Stimulated activated CD4-positive, alpha-beta T cell treated with anti-CD3 and anti-CD28 coated beads, Interleukin-15, amount 100 ng/mL, for 1 hour (primary cell): Measurements from ENCODE around the gene OR2B2.
A peak's percentile ranks its signal among the peaks of the same experiment; 100 is the strongest.

ENCODE experiments used
- DNase-seq, 2 donors: peaks; one replicate each; pipeline ENCODE4 v3.0.0-alpha.2; 2020; ENCODE audit warnings: low read depth in 1 of 2, low spot score in 1 of 2

Gene OR2B2

DNA sequence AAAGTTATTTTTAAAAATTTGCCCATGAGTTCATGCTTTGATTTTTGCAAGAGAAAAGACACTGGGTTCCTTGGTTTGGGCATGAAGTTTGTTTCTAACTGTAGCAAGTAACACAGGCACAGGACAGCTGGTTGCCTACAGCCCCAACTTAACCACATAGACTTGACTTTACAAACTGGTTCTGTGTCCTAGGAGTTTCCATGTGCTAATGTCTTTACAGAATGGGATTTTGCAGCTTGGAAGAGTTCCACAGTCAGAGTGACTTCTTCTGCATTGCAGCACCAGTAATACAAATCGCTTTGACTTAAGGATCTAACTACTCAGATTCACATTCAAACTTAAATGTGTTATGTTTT is 44.3 kb downstream of the OR2B2 start:
- no peak for DNase-seq

DNA sequence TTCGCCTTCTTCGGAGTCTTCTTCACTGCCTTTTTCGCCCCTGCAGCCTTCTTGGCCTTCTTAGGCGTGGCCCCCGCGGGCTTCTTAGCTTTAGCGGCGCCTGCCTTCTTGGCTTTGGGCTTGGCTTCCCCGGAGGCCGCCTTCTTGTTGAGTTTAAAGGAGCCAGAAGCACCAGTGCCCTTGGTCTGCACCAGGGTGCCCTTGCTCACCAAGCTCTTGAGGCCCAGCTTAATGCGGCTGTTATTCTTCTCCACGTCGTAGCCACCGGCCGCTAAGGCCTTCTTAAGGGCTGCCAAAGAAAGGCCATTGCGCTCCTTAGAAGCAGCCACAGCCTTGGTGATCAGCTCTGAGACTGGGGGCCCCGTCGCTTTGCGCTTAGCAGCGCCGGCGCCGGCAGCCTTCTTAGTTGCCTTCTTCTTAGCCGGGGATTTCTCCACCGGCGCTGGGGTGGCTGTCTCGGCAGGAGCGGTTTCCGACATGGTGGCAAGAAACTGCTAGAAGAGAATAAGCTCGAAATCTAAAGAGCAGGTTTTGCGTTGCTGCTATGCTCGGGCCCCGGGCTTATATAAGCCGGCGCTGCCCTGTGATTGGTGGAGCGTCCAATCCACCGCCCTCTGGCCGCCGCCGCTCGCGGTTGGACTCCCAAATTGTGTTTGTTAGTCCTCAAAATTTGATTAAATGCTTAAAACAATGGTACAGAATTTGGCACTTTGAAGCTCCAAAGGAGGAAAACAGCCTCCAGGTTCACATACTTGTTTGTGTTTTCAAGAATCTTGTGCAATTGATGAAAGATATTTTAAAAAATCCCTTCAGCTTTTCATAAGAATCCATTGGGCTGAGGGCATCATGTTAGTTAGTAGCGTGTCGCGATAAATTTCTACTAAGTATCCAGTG is 44.9 kb downstream of the OR2B2 start:
- DNase-seq: peak in 1 of 2 donors; percentile 34

DNA sequence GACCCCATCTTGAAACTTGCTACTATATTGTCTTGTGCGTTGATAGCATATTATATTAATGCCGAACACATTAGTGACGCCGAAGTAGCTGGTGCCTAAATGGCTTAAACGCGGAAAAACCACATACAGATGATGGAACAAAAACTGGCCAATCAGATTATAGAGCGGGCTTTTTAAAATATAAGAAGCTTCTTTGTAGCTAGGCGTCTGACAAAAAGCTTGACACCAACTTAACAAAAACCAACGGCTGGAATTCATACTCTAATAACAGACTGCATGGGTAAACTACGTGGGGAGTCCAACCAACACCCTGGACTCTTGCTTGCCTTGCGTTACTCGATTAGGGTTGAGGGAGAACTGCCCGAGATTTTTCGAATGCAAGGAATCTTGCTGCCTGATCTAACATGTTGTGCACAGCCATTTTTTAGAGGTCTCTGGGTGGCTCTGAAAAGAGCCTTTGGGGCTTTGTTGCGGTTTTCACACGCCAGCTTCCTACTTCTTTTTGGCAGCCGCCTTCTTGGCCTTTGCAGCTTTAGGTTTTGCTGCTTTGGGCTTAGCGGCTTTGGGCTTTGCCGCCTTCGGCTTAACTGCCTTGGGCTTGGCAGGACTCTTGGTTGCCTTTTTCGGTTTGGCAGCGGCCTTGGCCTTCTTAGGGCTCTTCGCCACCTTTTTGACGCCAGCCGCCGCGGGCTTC is 45.7 kb downstream of the OR2B2 start:
- no peak for DNase-seq

DNA sequence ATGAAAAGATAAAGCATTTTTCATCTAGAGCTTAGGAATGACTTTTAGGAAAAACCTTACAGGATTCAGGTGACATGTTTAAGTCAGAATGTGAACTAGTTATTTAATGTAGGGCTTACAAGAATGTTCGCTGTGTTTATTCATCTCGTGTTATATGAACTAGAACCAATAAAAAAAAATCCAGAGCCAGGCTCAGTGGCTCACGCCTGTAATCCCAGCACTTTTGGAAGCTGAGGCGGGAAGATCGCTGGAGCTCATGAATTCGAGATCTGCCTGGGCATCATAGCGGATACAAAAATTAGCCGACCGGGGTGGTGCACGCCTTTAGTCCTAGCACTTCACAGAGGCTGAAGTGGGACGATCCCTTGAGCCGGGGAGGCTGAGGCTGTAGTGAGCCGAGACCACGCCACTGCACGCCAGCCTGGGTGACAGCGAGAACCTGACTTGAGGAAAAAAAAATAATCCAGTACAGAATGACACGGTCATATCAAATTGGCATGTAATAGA is 46.3 kb downstream of the OR2B2 start:
- no peak for DNase-seq

DNA sequence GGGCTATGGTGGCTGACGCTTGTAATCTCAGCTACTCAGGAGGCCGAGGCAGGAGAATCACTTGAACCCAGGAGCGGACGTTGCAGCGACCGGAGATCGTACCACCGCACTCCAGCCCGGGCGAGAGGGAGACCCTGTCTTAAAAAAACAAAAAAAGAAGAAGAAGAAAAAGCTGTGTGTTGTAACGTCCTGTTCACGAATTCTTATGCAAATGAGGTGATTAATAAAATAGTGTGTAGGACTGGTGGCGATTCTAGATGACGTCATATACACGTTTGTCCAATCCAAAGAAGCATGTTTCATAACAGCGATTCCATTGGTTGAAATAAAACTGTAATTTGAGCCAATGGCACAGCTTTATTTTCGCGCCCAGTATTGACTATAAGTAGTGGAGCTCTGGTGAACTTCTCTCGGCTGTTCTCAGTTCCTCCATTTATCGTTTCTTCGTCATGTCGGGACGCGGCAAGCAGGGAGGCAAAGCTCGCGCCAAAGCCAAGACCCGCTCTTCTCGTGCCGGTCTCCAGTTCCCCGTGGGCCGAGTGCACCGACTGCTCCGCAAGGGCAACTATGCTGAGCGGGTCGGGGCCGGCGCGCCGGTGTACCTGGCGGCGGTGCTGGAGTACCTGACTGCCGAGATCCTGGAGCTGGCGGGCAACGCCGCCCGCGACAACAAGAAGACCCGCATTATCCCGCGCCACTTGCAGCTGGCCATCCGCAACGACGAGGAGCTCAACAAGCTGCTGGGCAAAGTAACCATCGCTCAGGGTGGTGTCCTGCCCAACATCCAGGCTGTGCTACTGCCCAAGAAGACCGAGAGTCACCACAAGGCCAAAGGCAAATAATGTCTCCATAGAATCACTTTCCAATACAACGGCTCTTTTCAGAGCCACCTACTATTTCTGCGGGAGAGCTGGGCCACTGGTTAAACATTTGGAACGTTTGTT is 47.0 kb downstream of the OR2B2 start:
- peak in 1 of 2 donors; percentile 23 for DNase-seq

DNA sequence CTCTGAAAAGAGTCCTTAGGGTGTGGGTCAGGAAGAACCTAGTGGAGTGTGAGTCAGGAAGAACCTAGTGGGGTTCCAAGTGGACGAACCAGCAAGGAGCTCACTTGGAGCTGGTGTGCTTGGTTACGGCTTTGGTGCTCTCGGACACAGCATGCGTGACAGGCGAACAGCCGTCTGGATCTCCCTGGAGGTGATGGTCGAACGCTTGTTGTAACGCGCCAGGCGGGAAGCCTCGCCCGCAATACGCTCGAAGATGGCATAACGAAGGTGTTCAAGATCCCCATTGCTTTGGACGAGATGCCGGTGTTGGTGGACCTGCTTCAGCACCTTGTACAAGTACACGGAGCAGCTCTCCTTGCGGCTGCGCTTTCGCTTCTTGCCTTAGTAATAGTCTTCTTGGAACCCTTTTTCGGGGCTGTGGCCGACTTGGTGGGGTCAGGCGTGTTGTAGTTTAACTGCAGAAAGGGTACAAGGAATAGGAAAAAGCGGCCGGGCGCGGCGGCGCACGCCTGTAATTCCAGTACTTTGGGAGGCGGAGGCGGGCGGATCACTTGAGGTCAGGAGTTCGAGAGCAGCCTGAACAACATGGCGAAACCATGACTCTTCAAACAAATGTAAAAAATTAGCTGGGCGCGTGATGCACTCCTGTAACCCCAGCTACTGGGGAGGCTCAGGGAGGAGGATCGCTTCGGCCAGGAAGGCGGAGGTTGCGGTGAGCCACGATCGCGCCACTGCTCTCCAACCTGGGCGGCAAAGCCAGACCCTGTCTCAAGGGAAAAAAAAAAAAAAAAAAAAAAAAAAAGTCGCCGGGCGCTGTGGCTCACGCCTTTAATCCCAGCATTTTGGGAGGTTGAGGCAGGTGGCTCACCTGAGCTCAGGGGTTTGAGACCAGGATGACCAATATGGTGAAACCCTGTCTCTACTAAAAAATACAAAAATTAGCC is 48.0 kb downstream of the OR2B2 start:
- no peak for DNase-seq

DNA sequence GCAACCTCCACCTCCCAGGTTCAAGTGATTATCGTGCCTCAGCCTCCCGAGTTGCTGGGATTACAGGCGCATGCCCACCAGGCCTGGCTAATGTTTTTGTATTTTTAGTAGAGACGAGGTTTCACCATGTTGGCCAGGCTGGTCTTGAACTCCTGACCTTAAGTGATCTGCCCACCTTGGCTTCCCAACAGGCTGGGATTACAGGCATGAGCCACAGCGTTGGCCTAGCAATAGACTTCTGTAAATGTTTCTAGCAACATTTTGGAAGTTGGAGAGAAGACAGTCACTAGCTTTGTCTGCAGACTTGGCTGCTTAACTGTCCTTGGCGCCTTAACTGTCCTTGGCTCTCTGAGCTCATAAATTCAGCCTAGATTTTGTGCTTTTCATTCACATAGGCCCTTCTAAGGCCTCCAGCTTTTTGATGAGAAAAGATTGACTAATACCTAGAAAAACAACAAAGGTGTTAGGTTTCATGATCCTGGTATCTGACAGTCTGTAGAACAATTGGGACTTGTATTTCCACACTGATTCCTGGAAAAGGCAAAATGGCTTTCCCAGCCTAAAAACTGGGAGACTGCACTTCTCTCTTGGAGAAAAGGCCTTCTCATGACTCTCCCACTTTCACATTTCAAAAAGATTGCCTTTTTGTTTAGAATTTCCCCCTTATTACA is 49.7 kb downstream of the OR2B2 start:
- no peak for DNase-seq

DNA sequence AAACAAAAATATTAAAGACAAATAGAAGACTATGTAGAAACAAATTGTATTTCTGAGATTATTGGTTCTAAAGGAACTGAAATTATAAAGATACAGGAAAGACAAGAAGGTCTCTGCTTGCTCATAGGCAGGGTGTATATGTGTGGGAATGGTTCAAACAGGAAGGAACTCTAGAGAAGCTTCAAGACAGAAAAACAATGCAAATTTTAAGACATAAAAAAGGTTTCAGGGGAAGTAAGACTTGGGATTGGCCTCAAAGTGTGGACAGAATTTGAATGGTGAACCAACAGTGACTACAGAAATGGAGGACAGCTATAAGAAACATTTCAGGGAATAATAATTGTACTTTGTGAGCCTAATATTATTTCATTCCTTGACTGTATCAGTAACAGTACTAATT is 50.3 kb downstream of the OR2B2 start:
- DNase-seq: no peak

DNA sequence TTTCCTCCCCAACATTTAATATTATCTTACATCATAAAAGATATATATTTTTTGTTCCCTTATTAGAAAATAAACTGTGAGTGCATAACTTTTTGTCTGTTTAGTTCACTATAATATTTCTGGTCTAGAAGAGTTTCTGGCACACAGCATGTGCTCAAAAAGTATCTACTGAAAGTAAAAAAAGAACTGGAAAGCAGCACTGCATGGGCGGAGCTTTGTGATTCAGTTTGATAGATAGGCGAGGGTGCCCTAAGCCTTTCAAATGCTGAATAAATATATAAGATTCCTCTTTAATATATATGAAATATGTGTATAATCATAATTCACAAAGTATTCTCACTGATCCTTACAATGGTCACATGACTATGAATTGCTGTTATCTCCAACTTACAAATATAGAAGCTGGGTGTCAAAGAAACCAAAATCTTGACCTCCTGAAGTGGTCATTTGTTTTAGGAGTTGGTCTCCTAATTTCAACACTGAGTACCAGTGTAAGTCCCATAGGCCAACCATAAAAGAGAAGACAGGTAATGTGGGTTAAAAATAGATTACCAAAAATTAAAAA is 50.8 kb downstream of the OR2B2 start:
- no peak for DNase-seq
